SH-SY5Y (cell line): ENCODE data around the gene C1QTNF8.

Source experiments
- GATA2 ChIP-seq: IDR thresholded peaks from 2 replicates; pipeline ENCODE4 v1.6.1; 2011; ENCODE audit warnings: mild to moderate bottlenecking, low read depth, low read length
- GATA3 ChIP-seq: IDR thresholded peaks from 2 replicates; pipeline ENCODE4 v1.6.1; 2011; ENCODE audit warnings: low read depth, mild to moderate bottlenecking, low read length, moderate library complexity

DNA sequence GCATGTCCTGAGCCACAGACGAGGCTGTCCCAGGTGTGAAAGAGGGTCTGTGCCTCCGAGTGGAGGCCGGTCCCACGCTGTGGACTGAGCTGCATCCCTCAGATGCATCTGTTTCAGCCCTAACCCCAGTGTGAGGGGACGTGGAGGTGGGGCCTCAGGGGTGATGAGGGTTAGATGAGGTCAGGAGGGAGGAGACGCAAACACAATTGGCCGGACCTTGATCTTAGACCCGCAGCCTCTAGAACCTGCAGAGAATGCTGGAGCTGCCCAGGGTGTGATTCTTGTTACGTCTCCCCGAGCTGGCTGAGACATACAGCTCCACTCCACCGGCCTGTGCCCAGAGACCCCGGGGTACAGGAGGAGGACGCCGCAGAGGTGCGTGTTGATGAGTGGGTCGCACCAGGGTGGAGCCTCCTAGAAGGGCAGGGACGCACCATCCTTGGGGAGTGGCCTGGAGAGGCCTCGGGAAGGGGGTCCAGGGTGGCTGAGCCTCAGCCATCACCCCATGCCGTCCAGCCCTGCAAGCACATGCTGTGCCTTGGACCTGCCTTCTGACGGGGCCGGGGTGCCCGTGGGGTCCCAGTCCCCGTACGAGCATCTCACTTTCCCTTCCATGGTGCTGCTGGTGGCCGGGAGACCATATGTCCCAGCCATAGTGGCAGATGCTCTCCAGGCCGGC is 16.6 kb upstream of the C1QTNF8 start:
- TF ChIP-seq GATA2 = no peak
- no peak for TF ChIP-seq GATA3
